Fibroblast of pulmonary artery (primary cell): Measurements from ENCODE around the gene SOSTDC1.
"Not testable (repeated sequence)": the region's sequence is repeated elsewhere in the genome, so short reads cannot be mapped to it uniquely, and the experiment has no call there.

ENCODE experiments used
- DNase-seq: peaks from one replicate; pipeline ENCODE4 v3.0.0-alpha.2; 2010; ENCODE audit warnings: low read depth
- H3K4me3 ChIP-seq: replicated peaks from 2 replicates; pipeline ENCODE4 v1.5.1; 2011; ENCODE audit warnings: low read depth, mild to moderate bottlenecking, control low read depth, low read length, moderate library complexity
- TF ChIP-seq, protein P1 (sequence below): IDR thresholded peaks from 2 replicates; pipeline ENCODE4 v1.5.1; 2011; ENCODE audit warnings: mild to moderate bottlenecking, control low read depth, low read length, inconsistent platforms; ENCODE audit errors: missing control alignments

The SOSTDC1 gene

DNA sequence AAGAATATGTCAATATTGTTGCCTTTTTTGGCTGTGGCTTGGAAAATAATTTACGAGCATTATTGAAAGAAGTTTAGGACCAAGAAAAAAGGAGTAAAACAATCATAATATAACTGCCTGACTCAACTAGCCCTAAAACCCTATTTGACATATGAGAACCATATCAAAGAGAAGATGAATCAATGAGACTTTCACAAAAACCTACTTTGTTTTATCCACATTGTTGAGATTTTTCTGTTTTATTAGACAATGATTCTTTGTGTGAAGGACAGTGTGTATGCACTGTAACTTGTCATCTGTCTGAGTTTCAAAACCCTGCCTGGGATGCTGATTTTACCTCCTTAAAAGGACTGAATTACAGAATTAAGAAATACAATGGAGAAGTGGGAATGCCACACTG lies 19.0 kb downstream of the SOSTDC1 start:
- TF ChIP-seq, protein P1, sequence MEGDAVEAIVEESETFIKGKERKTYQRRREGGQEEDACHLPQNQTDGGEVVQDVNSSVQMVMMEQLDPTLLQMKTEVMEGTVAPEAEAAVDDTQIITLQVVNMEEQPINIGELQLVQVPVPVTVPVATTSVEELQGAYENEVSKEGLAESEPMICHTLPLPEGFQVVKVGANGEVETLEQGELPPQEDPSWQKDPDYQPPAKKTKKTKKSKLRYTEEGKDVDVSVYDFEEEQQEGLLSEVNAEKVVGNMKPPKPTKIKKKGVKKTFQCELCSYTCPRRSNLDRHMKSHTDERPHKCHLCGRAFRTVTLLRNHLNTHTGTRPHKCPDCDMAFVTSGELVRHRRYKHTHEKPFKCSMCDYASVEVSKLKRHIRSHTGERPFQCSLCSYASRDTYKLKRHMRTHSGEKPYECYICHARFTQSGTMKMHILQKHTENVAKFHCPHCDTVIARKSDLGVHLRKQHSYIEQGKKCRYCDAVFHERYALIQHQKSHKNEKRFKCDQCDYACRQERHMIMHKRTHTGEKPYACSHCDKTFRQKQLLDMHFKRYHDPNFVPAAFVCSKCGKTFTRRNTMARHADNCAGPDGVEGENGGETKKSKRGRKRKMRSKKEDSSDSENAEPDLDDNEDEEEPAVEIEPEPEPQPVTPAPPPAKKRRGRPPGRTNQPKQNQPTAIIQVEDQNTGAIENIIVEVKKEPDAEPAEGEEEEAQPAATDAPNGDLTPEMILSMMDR = no peak
- no peak overlapping the region for H3K4me3 ChIP-seq
- no peak for DNase-seq

- H3K4me3 ChIP-seq, DNase-seq: not testable (repeated sequence)
Measured at GRCh38 chr7:16443871-16444270, 21.7 kb downstream of the SOSTDC1 start.

DNA sequence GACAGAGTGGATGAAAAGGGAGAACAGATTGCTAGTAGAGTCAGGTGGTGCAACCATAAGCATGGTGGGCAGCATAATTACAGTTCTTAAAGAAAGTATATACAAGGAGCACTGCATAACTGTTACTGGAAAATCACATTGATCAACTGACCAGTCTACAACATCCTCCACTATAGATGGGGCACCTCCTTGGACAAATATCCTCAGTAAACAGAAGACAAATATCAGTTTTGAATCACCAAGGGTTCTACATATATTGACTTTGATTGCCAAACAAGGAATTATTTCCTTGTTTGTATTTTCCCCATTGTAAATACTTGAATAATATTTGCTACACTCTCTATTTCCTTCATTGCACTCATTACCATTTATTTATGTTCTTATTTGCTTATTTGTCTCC lies 26.6 kb downstream of the SOSTDC1 start:
- DNase-seq = no peak
- TF ChIP-seq, protein P1 = no peak
- H3K4me3 ChIP-seq = no peak overlapping the region

DNA sequence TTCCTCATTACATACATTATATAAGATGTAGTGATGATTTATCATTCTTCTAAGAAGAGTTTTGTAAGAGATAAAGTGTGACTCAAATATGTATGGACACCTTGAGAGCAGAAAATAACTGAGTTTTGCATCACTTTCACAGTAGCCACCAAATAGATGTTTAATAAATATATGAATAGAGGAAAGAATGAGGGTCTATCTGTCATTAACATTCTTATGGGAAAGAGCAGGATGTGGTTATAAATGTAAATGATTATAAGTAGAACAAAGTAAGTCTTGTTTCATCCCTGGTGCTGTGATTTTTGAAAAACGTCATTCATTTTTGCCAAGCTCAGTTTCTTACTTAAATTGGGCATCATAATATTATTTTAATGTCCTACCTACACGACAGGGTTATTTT lies 29.2 kb downstream of the SOSTDC1 start:
- TF ChIP-seq, protein P1 = no peak
- no peak for DNase-seq

GRCh38 chr7:16433568-16434122 lies 31.9 kb downstream of the SOSTDC1 start:
- TF ChIP-seq, protein P1 = no peak
- no peak for DNase-seq
- no peak overlapping the region for H3K4me3 ChIP-seq

More for the DNA sequence above, 29.2 kb downstream of the SOSTDC1 start:
- no peak overlapping the region for H3K4me3 ChIP-seq

- H3K4me3 ChIP-seq = no peak overlapping the region
- DNase-seq = no peak
- TF ChIP-seq, protein P1 = no peak
Measured at GRCh38 chr7:16432425-16432731, 33.2 kb downstream of the SOSTDC1 start.

GRCh38 chr7:16431646-16432424 lies 33.7 kb downstream of the SOSTDC1 start:
- no peak overlapping the region for H3K4me3 ChIP-seq
- TF ChIP-seq, protein P1 = peak; percentile 30
- peak; percentile 40 for DNase-seq
